Urinary bladder (tissue), 4 donors: ENCODE data around the gene ZNF267. TPM values are rescaled to one million over a fixed set of nuclear protein-coding genes. Genes with fewer than 3 reads are reported as not detected.
"Not testable (repeated sequence)": the region's sequence is repeated elsewhere in the genome, so short reads cannot be mapped to it uniquely, and the experiment has no call there.

Source experiments
- DNase-seq: peaks from one replicate; pipeline ENCODE4 v3.0.0-alpha.2; 2015; ENCODE audit errors: extremely low spot score
- H3K27ac ChIP-seq: one replicate; pipeline ENCODE4 v1.5.1; 2013; ENCODE audit warnings: low read depth, mild to moderate bottlenecking, moderate library complexity
- H3K36me3 ChIP-seq: one replicate; pipeline ENCODE4 v1.6.1; 2013; ENCODE audit warnings: mild to moderate bottlenecking, moderate library complexity; ENCODE audit not compliant: insufficient read depth
- H3K4me1 ChIP-seq: one replicate; pipeline ENCODE4 v1.6.1; 2013; ENCODE audit warnings: mild to moderate bottlenecking, moderate library complexity; ENCODE audit not compliant: insufficient read depth
- H3K4me3 ChIP-seq: one replicate; pipeline ENCODE4 v1.5.1; 2013; ENCODE audit warnings: low read depth, low read length
- WGBS: extraction: QIAGEN DNeasy Blood & Tissue Kit; methylation state at CpG from one replicate; pipeline ENCODE4 v1.1.7; 2013; 5-methylcytosine and 5-hydroxymethylcytosine counted together
- polyA plus RNA-seq: library from polyadenylated mRNA; stranded (reverse); fragments of 200-250 nt; gene quantifications from one replicate; pipeline ENCODE4 v1.2.3, GENCODE V29; 2013
- total RNA-seq: library from RNA; depleted of rRNA; stranded (reverse); fragments of >200 nt; gene quantifications from one replicate; pipeline ENCODE4 v1.2.3, GENCODE V29; 2014
- donor health status: healthy with polysubstance abuse.
- donor health status: healthy.

ZNF267 gene
- total RNA-seq (24.2 TPM), polyA plus RNA-seq (6.0 TPM)

DNA sequence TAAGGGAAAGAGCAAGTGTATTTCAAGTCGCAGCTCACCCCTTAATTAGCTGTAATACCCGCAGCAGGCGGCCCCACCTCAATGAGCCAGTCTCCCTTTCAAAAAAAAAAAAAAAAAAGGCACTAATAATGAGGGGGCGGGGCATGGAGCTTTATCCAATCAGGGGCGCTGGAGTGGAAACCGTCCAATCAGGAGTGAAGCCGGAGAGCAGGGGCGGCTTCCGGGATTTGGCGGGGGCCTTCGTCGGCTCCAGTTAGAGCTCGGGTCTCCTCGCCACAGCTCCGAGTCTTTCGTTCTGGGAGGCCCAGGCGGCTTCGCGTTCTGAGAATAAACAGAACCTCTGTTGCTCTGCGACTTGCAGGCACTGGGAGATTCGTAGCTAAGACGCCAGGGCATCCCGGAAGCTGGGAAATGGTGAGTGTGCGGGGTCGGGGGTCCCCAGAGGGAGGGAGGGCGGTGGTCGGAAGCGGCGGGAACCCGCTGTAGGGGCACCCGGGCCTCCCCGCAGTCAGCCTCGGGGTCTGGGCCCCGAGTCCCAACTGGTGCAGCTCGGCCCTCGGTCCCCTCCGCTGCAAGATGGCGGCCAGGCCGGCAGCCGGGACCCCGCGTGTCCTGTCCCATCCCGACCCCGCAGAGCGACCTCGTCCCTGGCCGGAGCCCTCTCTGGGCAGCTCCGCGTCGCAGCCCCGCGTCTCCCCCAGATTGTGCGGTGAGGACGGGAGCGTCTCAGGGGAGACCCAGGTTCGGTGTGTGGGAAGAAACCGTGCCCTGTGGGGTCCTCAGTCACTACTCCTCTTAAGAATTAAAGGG lies at the start of gene ZNF267:
TSS of gene ZNF267 (plus strand) at position 252 of the 810 bp plus-strand sequence. CDS start at position 412, 160 bp downstream.
- H3K4me3 ChIP-seq, result peak within 1 kb of the TSS; percentile 94
- peak within 1 kb of the TSS; percentile 95 for H3K27ac ChIP-seq
- WGBS, result under 1% methylated on average over 57 of the region's 57 CpGs
- DNase-seq, result peak; percentile 94
- H3K36me3 ChIP-seq, result no peaks in the 10 kb centered on the region
- peaks cover 1% of the 10 kb centered on the region for H3K4me1 ChIP-seq

DNA sequence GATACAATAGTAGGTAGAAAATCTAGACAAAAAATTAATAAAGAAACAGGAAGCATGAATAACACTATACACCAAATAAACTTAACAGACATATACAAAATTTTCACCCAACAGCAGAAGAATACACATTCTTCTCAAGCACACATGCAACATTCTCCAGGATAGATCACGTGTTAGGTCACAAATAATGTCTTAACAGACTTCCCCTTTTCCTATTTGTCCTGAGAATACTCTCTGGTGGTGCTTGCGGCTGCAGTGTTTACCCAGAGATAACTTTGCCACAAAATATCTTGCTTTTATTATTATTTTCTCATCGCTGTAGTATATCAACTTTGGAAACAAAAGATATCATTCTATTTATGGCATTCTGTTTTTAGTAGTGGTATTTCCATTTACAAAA lies 40.6 kb upstream of the ZNF267 start:
- Histone ChIP-seq H3K36me3 (no peaks in the 10 kb centered on the region), H3K4me3 (no peak overlapping the region), H3K4me1 (no peaks in the 10 kb centered on the region), H3K27ac (no peak overlapping the region)
- WGBS, result 55% methylated on average over 3 of the region's 3 CpGs
- no peak for DNase-seq

DNA sequence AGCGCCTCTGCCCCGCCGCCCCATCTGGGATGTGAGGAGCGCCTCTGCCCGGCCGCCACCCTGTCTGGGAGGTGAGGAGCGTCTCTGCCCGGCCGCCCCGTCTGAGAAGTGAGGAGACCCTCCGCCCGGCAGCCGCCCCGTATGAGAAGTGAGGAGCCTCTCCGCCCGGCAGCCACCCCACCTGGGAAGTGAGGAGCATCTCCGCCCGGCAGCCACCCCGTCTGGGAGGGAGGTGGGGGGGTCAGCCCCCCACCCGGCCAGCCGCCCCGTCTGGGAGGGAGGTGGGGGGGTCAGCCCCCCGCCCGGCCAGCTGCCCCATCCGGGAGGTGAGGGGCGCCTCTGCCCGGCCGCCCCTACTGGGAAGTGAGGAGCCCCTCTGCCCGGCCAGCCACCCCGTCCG lies 37.2 kb upstream of the ZNF267 start:
- 88% methylated on average over 21 of the region's 31 CpGs for WGBS
- not testable (repeated sequence) for H3K27ac ChIP-seq, H3K4me1 ChIP-seq, H3K36me3 ChIP-seq, DNase-seq, H3K4me3 ChIP-seq

DNA sequence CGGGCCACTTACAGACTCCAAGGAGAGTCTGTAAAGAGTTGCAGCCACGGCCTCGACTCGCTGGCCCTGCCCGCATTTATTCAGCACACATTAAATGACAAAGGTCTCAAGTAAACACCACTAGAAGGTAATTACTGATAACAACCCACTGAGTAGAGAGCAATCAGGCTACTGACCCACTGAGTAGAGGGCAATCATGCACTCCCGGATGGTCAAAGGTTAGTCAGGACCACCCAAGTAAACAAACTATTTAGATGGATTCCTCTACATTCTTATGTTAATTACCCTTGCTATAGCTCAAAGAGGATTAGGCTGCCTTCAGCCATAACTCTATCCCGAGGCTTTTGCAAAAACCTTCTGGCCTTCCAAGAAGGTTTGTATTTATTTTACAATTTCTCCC lies 30.7 kb upstream of the ZNF267 start:
- DNase-seq, result no peak
- 52% methylated on average over 7 of the region's 7 CpGs for WGBS
- no peaks in the 10 kb centered on the region for H3K36me3 ChIP-seq

DNA sequence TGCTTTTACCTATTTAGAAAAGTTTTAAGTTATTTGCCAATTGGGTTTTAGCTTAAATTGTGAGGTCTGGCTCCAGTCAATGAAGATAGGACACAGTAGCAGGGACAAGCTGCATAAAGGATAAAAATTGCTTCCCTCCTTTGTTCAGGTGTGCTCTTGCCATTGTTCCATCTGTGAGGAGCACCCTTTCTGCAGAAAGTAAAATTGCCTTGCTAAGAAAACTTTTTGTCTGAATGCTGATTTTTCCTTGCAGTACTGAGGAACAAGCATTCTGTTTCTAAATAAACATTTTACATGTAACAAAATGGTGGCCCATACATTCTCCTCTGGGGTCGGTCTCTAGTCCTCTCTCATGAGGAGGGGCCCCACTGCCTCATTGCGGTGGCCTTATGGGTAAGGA lies 25.0 kb upstream of the ZNF267 start:
- WGBS, result 80% methylated on average over 2 of the region's 2 CpGs
- H3K4me3 ChIP-seq, H3K27ac ChIP-seq, H3K4me1 ChIP-seq, DNase-seq, H3K36me3 ChIP-seq: not testable (repeated sequence)

More for the DNA sequence above, 30.7 kb upstream of the ZNF267 start:
- Histone ChIP-seq H3K4me1 (no peaks in the 10 kb centered on the region), H3K27ac (no peak overlapping the region), H3K4me3 (no peak overlapping the region)

DNA sequence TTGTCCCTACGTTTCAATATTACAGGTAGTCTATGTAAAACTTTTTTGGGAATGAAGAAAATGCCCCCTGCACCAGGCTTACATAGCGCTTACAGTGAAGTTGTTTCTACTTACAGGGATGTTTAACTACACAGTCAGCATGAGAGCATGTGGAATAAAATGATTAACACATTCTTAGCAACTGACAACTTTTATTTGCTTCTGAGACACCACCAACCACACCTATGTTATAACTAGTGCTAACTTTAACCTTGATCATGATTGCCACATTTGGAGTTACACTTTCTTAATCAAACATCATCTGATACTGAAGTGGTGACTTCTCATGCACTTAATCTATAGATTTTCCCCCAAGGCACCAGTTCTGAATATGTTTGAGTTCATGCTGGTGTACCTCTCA lies 20.3 kb upstream of the ZNF267 start:
- Histone ChIP-seq H3K36me3 (no peaks in the 10 kb centered on the region), H3K27ac (no peak overlapping the region), H3K4me1 (no peaks in the 10 kb centered on the region), H3K4me3 (no peak overlapping the region)
- DNase-seq, result no peak
- whole genome bisulfite sequencing, result 60% methylated on average over 2 of the region's 2 CpGs

DNA sequence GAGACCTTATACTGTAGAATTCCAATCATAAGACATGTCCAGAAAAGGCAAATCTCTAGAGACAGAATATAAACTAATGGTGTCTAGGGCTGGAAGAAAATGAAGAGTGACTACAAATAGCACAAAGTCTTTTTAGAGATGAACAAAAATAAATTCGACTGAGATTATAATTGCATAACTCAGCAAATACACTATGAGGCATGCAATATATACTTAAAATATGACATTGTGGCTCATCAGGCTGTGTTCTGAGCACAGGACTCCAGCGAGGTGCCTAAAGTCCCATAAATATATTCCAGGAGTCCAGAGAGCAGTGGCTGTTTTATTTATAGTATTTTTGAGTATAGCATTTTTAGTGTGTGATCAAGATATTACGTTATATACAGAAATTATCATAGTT lies 13.1 kb upstream of the ZNF267 start:
- WGBS, result 54% methylated on average over 3 of the region's 3 CpGs
- Histone ChIP-seq H3K36me3 (no peaks in the 10 kb centered on the region), H3K27ac (no peak overlapping the region), H3K4me3 (no peak overlapping the region), H3K4me1 (peaks cover 1% of the 10 kb centered on the region)
- DNase-seq, result no peak

DNA sequence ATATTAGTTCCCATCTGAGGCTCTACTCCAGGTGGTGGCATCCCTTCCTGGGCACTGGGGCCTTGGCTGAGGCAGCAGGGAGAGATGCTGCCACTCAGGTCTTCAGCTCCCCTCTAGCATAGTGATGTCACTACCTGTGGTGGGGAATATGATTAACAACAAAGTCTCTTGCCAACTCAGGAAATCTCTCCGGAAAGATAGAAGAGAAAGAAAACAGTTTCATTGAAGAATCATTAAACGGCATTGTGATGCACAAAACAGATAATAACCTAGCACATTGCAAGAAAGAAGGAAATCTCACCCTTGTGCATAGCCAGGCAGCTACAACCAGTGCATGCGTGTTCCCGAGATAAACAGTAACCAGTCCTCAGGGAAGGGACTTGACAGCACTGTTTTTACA lies 12.2 kb upstream of the ZNF267 start:
- peaks cover 1% of the 10 kb centered on the region for H3K4me1 ChIP-seq
- H3K4me3 ChIP-seq, result no peak overlapping the region
- WGBS, result 67% methylated on average over 4 of the region's 4 CpGs
- H3K36me3 ChIP-seq, result no peaks in the 10 kb centered on the region
- no peak overlapping the region for H3K27ac ChIP-seq
- DNase-seq, result no peak

DNA sequence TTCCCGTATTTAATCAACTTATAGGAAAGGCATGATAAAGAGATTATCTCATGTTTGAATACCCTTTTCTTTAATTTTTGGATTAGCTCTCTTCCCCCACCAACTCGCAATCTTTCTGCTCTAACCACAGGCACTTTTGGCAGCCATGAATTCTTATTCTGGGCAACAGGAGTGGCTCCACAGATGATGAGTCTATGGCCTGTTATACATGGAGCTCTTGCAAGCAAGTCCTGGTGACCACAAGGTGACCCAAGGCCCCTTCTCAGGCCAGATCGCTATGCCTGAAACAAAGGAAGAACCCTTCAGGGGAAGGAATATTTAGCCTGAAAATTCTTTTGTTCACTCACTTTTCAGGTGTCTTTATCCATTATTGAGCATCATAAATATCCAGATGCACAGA lies 10.8 kb upstream of the ZNF267 start:
- Histone ChIP-seq H3K4me1 (peaks cover 1% of the 10 kb centered on the region), H3K27ac (no peak overlapping the region), H3K4me3 (no peak overlapping the region), H3K36me3 (no peaks in the 10 kb centered on the region)
- 85% methylated on average over 3 of the region's 3 CpGs for WGBS
- no peak for DNase-seq

DNA sequence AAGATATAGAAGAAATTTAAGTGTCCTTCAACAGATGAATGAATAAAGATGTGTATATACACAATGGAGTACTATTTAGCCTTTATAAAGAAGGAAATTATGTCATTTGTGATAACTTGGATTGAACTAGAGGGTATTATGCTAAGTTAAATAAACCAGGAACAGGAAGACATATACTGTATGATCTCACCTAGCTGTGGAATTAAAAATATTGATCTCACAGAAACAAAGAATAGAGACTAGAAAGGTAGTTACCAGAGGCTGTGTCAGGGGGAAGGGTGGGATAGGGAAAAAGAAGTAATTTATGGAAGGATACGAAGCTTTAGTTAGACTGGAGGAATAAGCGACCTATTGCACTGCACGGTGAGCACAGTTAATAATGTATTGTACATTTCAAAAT lies 5.4 kb upstream of the ZNF267 start:
- Histone ChIP-seq H3K36me3 (no peaks in the 10 kb centered on the region), H3K4me1 (no peaks in the 10 kb centered on the region)
- whole genome bisulfite sequencing, result 27% methylated on average over 3 of the region's 3 CpGs

DNA sequence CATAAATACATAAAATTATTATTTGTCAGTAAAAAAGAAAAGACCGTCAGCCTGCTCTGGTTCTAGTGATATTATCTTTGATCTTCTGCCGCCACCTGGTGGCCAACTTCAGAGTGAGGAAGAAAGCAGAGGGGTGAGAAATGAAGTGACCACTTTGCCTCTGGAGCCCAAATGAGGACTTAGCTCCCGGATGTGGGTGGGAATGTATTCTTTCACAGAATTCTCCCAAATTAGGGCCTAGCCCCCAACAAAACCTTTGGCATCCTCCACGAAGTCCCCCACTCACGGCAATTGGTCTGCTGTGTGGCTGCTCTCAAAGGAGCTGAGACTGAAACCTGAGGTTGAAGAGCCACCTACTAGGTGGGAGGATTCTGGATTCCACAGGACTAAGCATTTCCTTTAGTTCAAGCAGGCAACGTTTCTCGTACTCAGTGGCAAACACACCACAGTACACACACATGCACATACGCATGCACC lies 4.9 kb upstream of the ZNF267 start:
- Histone ChIP-seq H3K4me1 (no peaks in the 10 kb centered on the region), H3K4me3 (no peak overlapping the region), H3K36me3 (no peaks in the 10 kb centered on the region), H3K27ac (no peak overlapping the region)
- WGBS, result 14% methylated on average over 8 of the region's 8 CpGs
- peak; percentile 59 for DNase-seq

More for the DNA sequence above, 5.4 kb upstream of the ZNF267 start:
- Histone ChIP-seq H3K27ac (no peak overlapping the region), H3K4me3 (no peak overlapping the region)
- DNase-seq, result no peak

DNA sequence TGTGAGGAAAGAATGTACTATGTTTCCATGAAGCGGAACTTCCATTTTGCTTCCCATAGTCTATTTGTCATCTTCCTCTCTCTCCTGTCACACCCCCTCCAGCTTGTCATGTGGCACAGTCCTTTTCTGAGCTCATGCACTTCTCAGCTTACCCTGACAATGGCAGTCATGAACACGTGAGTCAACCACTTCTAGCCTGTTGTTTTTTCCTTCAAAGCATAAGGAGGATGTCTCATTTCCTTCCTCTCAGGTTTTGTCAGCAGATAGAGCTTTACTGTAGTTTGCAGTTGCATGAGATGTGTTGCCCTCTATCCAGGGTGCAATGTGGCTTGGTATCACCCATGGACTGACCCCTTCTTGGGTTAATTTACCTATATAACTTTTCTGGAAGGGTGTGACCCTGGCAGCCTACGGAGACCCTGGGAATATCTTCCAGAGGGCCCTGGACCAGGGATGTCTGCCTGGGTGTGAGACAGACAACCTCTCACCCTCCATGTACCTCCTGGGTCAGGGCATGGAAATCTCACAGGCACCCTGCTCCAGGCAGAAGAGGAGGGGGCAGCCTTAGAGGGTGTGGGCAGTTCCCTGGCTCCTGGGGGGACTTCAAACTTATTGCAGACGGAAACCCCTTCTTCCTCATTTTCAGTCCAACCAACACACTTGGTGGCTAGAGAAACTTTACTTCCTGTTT lies 4.0 kb upstream of the ZNF267 start:
- Histone ChIP-seq H3K36me3 (no peaks in the 10 kb centered on the region), H3K4me3 (no peak overlapping the region), H3K4me1 (no peaks in the 10 kb centered on the region), H3K27ac (no peak overlapping the region)
- no peak for DNase-seq
- WGBS, result 52% methylated on average over 4 of the region's 4 CpGs

DNA sequence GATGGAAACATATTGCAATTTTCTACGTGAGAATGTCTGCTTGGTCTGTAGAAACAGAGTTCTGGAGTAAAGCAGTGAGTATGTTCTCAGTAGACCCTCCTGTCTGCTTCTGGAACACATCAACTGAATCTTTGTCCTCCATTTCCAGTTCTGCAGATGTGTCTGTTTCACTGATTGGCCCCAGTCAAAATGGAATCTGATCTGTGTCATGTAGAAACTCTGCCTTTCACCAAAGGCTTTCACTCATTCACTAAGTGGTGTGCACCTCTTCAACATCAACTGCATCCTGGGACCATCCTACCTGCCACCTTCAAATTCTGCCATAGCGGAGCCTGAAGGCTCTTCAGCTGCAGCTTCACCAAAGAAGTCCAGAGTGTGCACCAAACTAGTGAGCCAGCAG lies 2.8 kb upstream of the ZNF267 start:
- 49% methylated on average over 2 of the region's 2 CpGs for WGBS
- no peak overlapping the region for H3K27ac ChIP-seq
- H3K4me1 ChIP-seq, result no peaks in the 10 kb centered on the region
- no peak overlapping the region for H3K4me3 ChIP-seq
- H3K36me3 ChIP-seq, result no peaks in the 10 kb centered on the region
- DNase-seq, result no peak

DNA sequence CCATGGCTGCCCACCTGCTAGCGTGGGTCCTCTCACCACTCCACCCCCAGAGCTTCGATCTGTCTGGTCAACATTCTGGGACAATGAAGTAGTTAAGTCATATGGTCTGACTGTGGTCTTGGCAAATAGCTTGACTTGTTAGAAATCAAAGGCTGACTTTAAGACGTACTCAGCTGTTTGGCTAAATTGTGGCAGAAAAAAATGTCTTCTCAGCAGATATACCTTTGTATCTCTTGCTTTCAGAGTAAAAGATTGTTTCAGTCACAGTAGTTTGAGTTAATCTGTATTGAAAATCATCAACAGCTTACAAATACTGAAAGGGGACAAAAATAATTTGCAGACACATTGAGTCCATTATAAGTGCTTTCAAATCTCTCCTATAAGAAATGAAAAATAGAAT lies 2.1 kb upstream of the ZNF267 start:
- no peaks in the 10 kb centered on the region for H3K4me1 ChIP-seq
- H3K36me3 ChIP-seq, result no peaks in the 10 kb centered on the region
- no peak overlapping the region for H3K27ac ChIP-seq
- H3K4me3 ChIP-seq, result no peak overlapping the region
- DNase-seq, result no peak
- 71% methylated on average over 3 of the region's 3 CpGs for WGBS
